DOHH2 (cell line): ENCODE results near the gene HTR2B.

Experiments
- H3F3A ChIP-seq: fragments of 200-600 bp; sonication (generic), shearing (Covaris generic); 2 replicates; pipeline ENCODE4 v1.6.0; 2016; ENCODE audit warnings: antibody characterized with exemption, mild to moderate bottlenecking; ENCODE audit not compliant: control insufficient read depth, insufficient read depth
- H3K27ac ChIP-seq: fragments of 200-600 bp; sonication (generic); 2 replicates; pipeline ENCODE4 v1.5.1; 2014; ENCODE audit warnings: low read depth, mild to moderate bottlenecking, low read length, moderate library complexity
- H3K27me3 ChIP-seq: fragments of 200-600 bp; sonication (generic); 2 replicates; pipeline ENCODE4 v1.6.1; 2014; ENCODE audit warnings: mild to moderate bottlenecking, low read length, mixed read lengths; ENCODE audit not compliant: control insufficient read depth
- H3K36me3 ChIP-seq: fragments of 200-600 bp; sonication (generic); 2 replicates; pipeline ENCODE4 v1.6.1; 2014; ENCODE audit warnings: mild to moderate bottlenecking, low read length, moderate library complexity, mixed read lengths; ENCODE audit not compliant: control insufficient read depth
- H3K4me1 ChIP-seq: fragments of 200-600 bp; sonication (generic); 2 replicates; pipeline ENCODE4 v1.6.1; 2014; ENCODE audit warnings: mild to moderate bottlenecking, low read length, mixed read lengths; ENCODE audit not compliant: control insufficient read depth
- H3K4me2 ChIP-seq: fragments of 200-600 bp; sonication (generic); 2 replicates; pipeline ENCODE4 v1.6.0; 2014; ENCODE audit warnings: mild to moderate bottlenecking, low read length, moderate library complexity
- H3K4me3 ChIP-seq: fragments of 200-600 bp; sonication (generic); 2 replicates; pipeline ENCODE4 v1.5.1; 2014; ENCODE audit warnings: mild to moderate bottlenecking, low read length, mixed read lengths
- H3K79me2 ChIP-seq: fragments of 200-600 bp; sonication (generic); 2 replicates; pipeline ENCODE4 v1.6.1; 2014; ENCODE audit warnings: mild to moderate bottlenecking, low read length, mixed read lengths; ENCODE audit not compliant: control insufficient read depth
- H3K9me2 ChIP-seq: fragments of 200-600 bp; sonication (generic); replicated peaks from 2 replicates; pipeline ENCODE4 v1.6.1; 2014; ENCODE audit warnings: mild to moderate bottlenecking, low read length, mixed read lengths; ENCODE audit not compliant: control insufficient read depth
- H3K9me3 ChIP-seq: fragments of 200-600 bp; sonication (generic); 2 replicates; pipeline ENCODE4 v1.6.1; 2014; ENCODE audit warnings: antibody characterized with exemption, low read length, mixed read lengths; ENCODE audit not compliant: control insufficient read depth, insufficient read depth
- H4K20me1 ChIP-seq: fragments of 200-600 bp; sonication (generic); 2 replicates; pipeline ENCODE4 v1.6.0; 2014; ENCODE audit warnings: low read depth, mild to moderate bottlenecking, antibody characterized with exemption, low read length, moderate library complexity; ENCODE audit not compliant: control insufficient read depth, insufficient read depth
- CTCF ChIP-seq: fragments of 200-600 bp; sonication (generic); IDR thresholded peaks from one replicate; pipeline ENCODE4 v1.5.1; 2014; ENCODE audit warnings: antibody characterized with exemption, mild to moderate bottlenecking, low read depth, low read length; ENCODE audit not compliant: poor library complexity, severe bottlenecking
- EZH2phosphoT487 ChIP-seq: fragments of 200-600 bp; sonication (generic); IDR thresholded peaks from 2 replicates; pipeline ENCODE4 v1.6.1; 2017; ENCODE audit warnings: borderline replicate concordance, mild to moderate bottlenecking, antibody characterized with exemption, low read length, moderate library complexity, mixed read lengths

Gene HTR2B

GRCh38 chr2:231124838-231125568 lies at the start of gene HTR2B:
Gene HTR2B, minus strand, starts transcription at chr2:231125042. Its CDS starts 1,278 bp downstream, at chr2:231123764.
- no peaks in the 10 kb centered on the region for H3K36me3 ChIP-seq

GRCh38 chr2:231174211-231174651 lies 49.4 kb upstream of the HTR2B start:
- H3K27me3 ChIP-seq: no peaks in the 10 kb centered on the region
- H3K27ac ChIP-seq: no peak overlapping the region
- H3K9me2 ChIP-seq: no peaks in the 10 kb centered on the region
- TF ChIP-seq EZH2phosphoT487 (no peak), CTCF (no peak)
- H3K36me3 ChIP-seq: peaks cover 43% of the 10 kb centered on the region
- H3K4me3 ChIP-seq: no peak overlapping the region
- no peaks in the 10 kb centered on the region for H4K20me1 ChIP-seq
- peaks cover 20% of the 10 kb centered on the region for H3K4me1 ChIP-seq
- H3K79me2 ChIP-seq: no peaks in the 10 kb centered on the region
- no peak overlapping the region for H3K4me2 ChIP-seq
- H3F3A ChIP-seq: 0 out of 2 replicates have a peak, but pooled peaks cover 4% of the 10 kb centered on the region
- no peaks in the 10 kb centered on the region for H3K9me3 ChIP-seq

More at GRCh38 chr2:231124838-231125568, at the start of gene HTR2B:
- Histone ChIP-seq H3K4me1 (no peaks in the 10 kb centered on the region), H3K9me2 (no peaks in the 10 kb centered on the region), H3K4me3 (no peak within 1 kb of the TSS), H3K4me2 (no peak within 1 kb of the TSS), H3K9me3 (no peaks in the 10 kb centered on the region), H3K27ac (no peak within 1 kb of the TSS), H3K27me3 (no peaks in the 10 kb centered on the region), H4K20me1 (no peaks in the 10 kb centered on the region), H3K79me2 (no peaks in the 10 kb centered on the region), H3F3A (no peaks in the 10 kb centered on the region; the same call in 1 of the 2 replicates)
- no peak for TF ChIP-seq CTCF
- TF ChIP-seq EZH2phosphoT487: no peak

GRCh38 chr2:231172025-231172424 lies 47.2 kb upstream of the HTR2B start:
- no peaks in the 10 kb centered on the region for H4K20me1 ChIP-seq
- H3K36me3 ChIP-seq: peaks cover 64% of the 10 kb centered on the region
- H3F3A ChIP-seq: no peaks in the 10 kb centered on the region; the same call in 1 of the 2 replicates
- no peak overlapping the region for H3K27ac ChIP-seq
- H3K4me3 ChIP-seq: no peak overlapping the region
- H3K79me2 ChIP-seq: no peaks in the 10 kb centered on the region
- H3K4me1 ChIP-seq: peaks cover 21% of the 10 kb centered on the region
- TF ChIP-seq EZH2phosphoT487: no peak
- TF ChIP-seq CTCF: no peak
- no peaks in the 10 kb centered on the region for H3K9me2 ChIP-seq
- H3K9me3 ChIP-seq: no peaks in the 10 kb centered on the region
- no peak overlapping the region for H3K4me2 ChIP-seq
- H3K27me3 ChIP-seq: no peaks in the 10 kb centered on the region
